ENCODE results near the gene NHEJ1. TPM values are rescaled to one million over a fixed set of nuclear protein-coding genes. Genes with fewer than 3 reads are reported as not detected.

Gene NHEJ1
- polyA plus RNA-seq, 3 donors, result 12.6 to 20.9 (median 20.3) TPM

- H3K27ac Mint-ChIP-seq, result peak overlapping the region in 1 of 7 donors; percentile 59
- no peak overlapping the region for H2AFZ ChIP-seq (ENCODE audit: insufficient read depth, low read depth, low read length, poor library complexity, severe bottlenecking)
- peaks cover 26% of the 10 kb centered on the region for H4K20me1 ChIP-seq (ENCODE audit: insufficient read depth, low read length)
- intact Hi-C loops (cut with micrococcal nuclease), result loop anchor here (2.0 to 5.0 kb wide), 3 partner anchors 42 to 62 kb away; no protein-coding TSS in a partner anchor
- 54% methylated on average over 4 of the region's 7 CpGs for WGBS (ENCODE audit: insufficient coverage)
- H3K9me3 ChIP-seq (replicated peaks in 1 of 2; ENCODE audit: control insufficient read depth in 1 of 2, insufficient read depth in 1 of 2, low read length in 2 of 2), result no peaks in the 10 kb centered on the region
- no peak overlapping the region for H3K4me3 Mint-ChIP-seq
- H3K9me3 Mint-ChIP-seq, result no peaks in the 10 kb centered on the region
- H3K27ac ChIP-seq (ENCODE audit: low read depth in 1 of 2, low read length in 2 of 2), result no peak overlapping the region
- H3K4me1 ChIP-seq (ENCODE audit: control insufficient read depth in 1 of 2, insufficient read depth in 2 of 2, low read length in 2 of 2), result peaks cover 8 to 9% of the 10 kb centered on the region in 2 donors
- TF ChIP-seq CTCF (IDR thresholded peaks at IDR 0.05), result peak; percentile 77
- peaks cover 0 to 2% (median 0%) of the 10 kb centered on the region in 3 donors for H3K27me3 Mint-ChIP-seq (ENCODE audit: low read depth in 3 of 3)
- peaks cover 16% of the 10 kb centered on the region for H3K4me1 Mint-ChIP-seq
- peaks cover 6 to 15% of the 10 kb centered on the region in 2 donors for H3K36me3 Mint-ChIP-seq
- no peak overlapping the region for H3K4me3 ChIP-seq (replicated peaks in 1 of 3; ENCODE audit: low read depth in 2 of 3, low read length in 3 of 3)
- peak; percentile 21 to 53 (median 32) for DNase-seq
- H3K36me3 ChIP-seq (replicated peaks in 1 of 2; ENCODE audit: control insufficient read depth in 1 of 2, insufficient read depth in 2 of 2, low read length in 2 of 2), result no peaks in the 10 kb centered on the region
- H3K27me3 ChIP-seq (ENCODE audit: control insufficient read depth in 2 of 2, insufficient read depth in 2 of 2, low read length in 2 of 2), result no peaks in the 10 kb centered on the region
- H3K9ac ChIP-seq (ENCODE audit: insufficient read depth, low read length, poor library complexity, severe bottlenecking), result no peak overlapping the region
- no peaks in the 10 kb centered on the region for H3K79me2 ChIP-seq (ENCODE audit: insufficient read depth, low read length)
- no peak overlapping the region for H3K4me2 ChIP-seq (replicated peaks; ENCODE audit: extremely low read depth, low read length, poor library complexity, severe bottlenecking)
Observed at GRCh38 chr2:219119422-219120043, 41.1 kb downstream of the NHEJ1 start.

- Histone ChIP-seq H3K9me3 (replicated peaks in 1 of 2; ENCODE audit: control insufficient read depth in 1 of 2, insufficient read depth in 1 of 2, low read length in 2 of 2) (no peaks in the 10 kb centered on the region), H4K20me1 (ENCODE audit: insufficient read depth, low read length) (peaks cover 22% of the 10 kb centered on the region), H3K4me3 (replicated peaks in 1 of 3; ENCODE audit: low read depth in 2 of 3, low read length in 3 of 3) (no peak overlapping the region), H3K79me2 (ENCODE audit: insufficient read depth, low read length) (no peaks in the 10 kb centered on the region), H3K27me3 (ENCODE audit: control insufficient read depth in 2 of 2, insufficient read depth in 2 of 2, low read length in 2 of 2) (no peaks in the 10 kb centered on the region), H3K9ac (ENCODE audit: insufficient read depth, low read length, poor library complexity, severe bottlenecking) (no peak overlapping the region), H3K4me1 (ENCODE audit: control insufficient read depth in 1 of 2, insufficient read depth in 2 of 2, low read length in 2 of 2) (peaks cover 8 to 9% of the 10 kb centered on the region in 2 donors), H2AFZ (ENCODE audit: insufficient read depth, low read depth, low read length, poor library complexity, severe bottlenecking) (no peak overlapping the region), H3K4me2 (replicated peaks; ENCODE audit: extremely low read depth, low read length, poor library complexity, severe bottlenecking) (no peak overlapping the region), H3K27ac (ENCODE audit: low read depth in 1 of 2, low read length in 2 of 2) (no peak overlapping the region), H3K36me3 (replicated peaks in 1 of 2; ENCODE audit: control insufficient read depth in 1 of 2, insufficient read depth in 2 of 2, low read length in 2 of 2) (no peaks in the 10 kb centered on the region)
- Mint-ChIP-seq H3K9me3 (no peaks in the 10 kb centered on the region), H3K27me3 (ENCODE audit: low read depth in 3 of 3) (peaks cover 0 to 2% (median 0%) of the 10 kb centered on the region in 3 donors), H3K4me3 (no peak overlapping the region), H3K4me1 (peaks cover 16% of the 10 kb centered on the region), H3K36me3 (peaks cover 3 to 15% of the 10 kb centered on the region in 2 donors), H3K27ac (no peak overlapping the region)
- TF ChIP-seq CTCF (IDR thresholded peaks at IDR 0.05), result no peak
- DNase-seq, result no peak
- 47% methylated on average over 11 of the region's 12 CpGs for WGBS (ENCODE audit: insufficient coverage)
- intact Hi-C loops (cut with micrococcal nuclease), result loop anchor here (2.0 to 5.0 kb wide), 3 partner anchors 41 to 61 kb away; no protein-coding TSS in a partner anchor
Observed at GRCh38 chr2:219118504-219118903, 42.1 kb downstream of the NHEJ1 start.
